SH-SY5Y (cell line): ENCODE data around the gene TMEM223.

Source experiments
- GATA2 ChIP-seq: IDR thresholded peaks from 2 replicates; pipeline ENCODE4 v1.6.1; 2011; ENCODE audit warnings: mild to moderate bottlenecking, low read depth, low read length
- GATA3 ChIP-seq: IDR thresholded peaks from 2 replicates; pipeline ENCODE4 v1.6.1; 2011; ENCODE audit warnings: low read depth, mild to moderate bottlenecking, low read length, moderate library complexity

Gene TMEM223

GRCh38 chr11:62805076-62805892, 13.5 kb upstream of the TMEM223 start, which contains the start of gene NXF1:
Gene NXF1, minus strand, starts transcription at chr11:62805440. Its CDS starts 84 bp downstream, at chr11:62805356.
- TF ChIP-seq GATA3, result no peak
- TF ChIP-seq GATA2, result no peak

- TF ChIP-seq GATA2 (no peak), GATA3 (no peak)
Observed at GRCh38 chr11:62804310-62805075, 12.7 kb upstream of the TMEM223 start.

GRCh38 chr11:62801071-62801470, 9.3 kb upstream of the TMEM223 start:
- TF ChIP-seq GATA2 (no peak), GATA3 (no peak)

- no peak for TF ChIP-seq GATA3
- no peak for TF ChIP-seq GATA2
Observed at GRCh38 chr11:62799486-62799885, 7.7 kb upstream of the TMEM223 start.

- TF ChIP-seq GATA3 (no peak), GATA2 (no peak)
Observed at GRCh38 chr11:62796281-62796680, 4.5 kb upstream of the TMEM223 start.

- TF ChIP-seq GATA3 (no peak), GATA2 (no peak)
Observed at GRCh38 chr11:62794201-62794775, 2.5 kb upstream of the TMEM223 start.

- TF ChIP-seq GATA2 (no peak), GATA3 (no peak)
Observed at GRCh38 chr11:62792202-62792575, 383 bp upstream of the TMEM223 start.

GRCh38 chr11:62789576-62789975, 2.2 kb downstream of the TMEM223 start:
- TF ChIP-seq GATA2 (no peak), GATA3 (no peak)

GRCh38 chr11:62788991-62789390, 2.8 kb downstream of the TMEM223 start:
- TF ChIP-seq GATA3, result no peak
- TF ChIP-seq GATA2, result no peak

- no peak for TF ChIP-seq GATA3
- TF ChIP-seq GATA2, result no peak
Observed at GRCh38 chr11:62787005-62787759, 4.6 kb downstream of the TMEM223 start, which contains the start of gene TMEM179B. Gene TMEM179B, plus strand, starts transcription at chr11:62787402. Its CDS starts 30 bp downstream, at chr11:62787432.

GRCh38 chr11:62786318-62787004, 5.3 kb downstream of the TMEM223 start:
- no peak for TF ChIP-seq GATA3

- TF ChIP-seq GATA2 (no peak), GATA3 (no peak)
Observed at GRCh38 chr11:62782753-62783152, 9.1 kb downstream of the TMEM223 start.

- TF ChIP-seq GATA3 (no peak), GATA2 (no peak)
Observed at GRCh38 chr11:62778441-62778840, 13.4 kb downstream of the TMEM223 start.
